GM12872 (cell line): ENCODE data around the gene GPR152.

Experiments
- TF ChIP-seq, protein P1 (sequence below): IDR thresholded peaks from 3 replicates; pipeline ENCODE4 v1.5.1; 2011; ENCODE audit warnings: low read depth, mild to moderate bottlenecking, low read length, moderate library complexity; ENCODE audit not compliant: insufficient read depth

Gene GPR152, protein sequence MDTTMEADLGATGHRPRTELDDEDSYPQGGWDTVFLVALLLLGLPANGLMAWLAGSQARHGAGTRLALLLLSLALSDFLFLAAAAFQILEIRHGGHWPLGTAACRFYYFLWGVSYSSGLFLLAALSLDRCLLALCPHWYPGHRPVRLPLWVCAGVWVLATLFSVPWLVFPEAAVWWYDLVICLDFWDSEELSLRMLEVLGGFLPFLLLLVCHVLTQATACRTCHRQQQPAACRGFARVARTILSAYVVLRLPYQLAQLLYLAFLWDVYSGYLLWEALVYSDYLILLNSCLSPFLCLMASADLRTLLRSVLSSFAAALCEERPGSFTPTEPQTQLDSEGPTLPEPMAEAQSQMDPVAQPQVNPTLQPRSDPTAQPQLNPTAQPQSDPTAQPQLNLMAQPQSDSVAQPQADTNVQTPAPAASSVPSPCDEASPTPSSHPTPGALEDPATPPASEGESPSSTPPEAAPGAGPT

DNA sequence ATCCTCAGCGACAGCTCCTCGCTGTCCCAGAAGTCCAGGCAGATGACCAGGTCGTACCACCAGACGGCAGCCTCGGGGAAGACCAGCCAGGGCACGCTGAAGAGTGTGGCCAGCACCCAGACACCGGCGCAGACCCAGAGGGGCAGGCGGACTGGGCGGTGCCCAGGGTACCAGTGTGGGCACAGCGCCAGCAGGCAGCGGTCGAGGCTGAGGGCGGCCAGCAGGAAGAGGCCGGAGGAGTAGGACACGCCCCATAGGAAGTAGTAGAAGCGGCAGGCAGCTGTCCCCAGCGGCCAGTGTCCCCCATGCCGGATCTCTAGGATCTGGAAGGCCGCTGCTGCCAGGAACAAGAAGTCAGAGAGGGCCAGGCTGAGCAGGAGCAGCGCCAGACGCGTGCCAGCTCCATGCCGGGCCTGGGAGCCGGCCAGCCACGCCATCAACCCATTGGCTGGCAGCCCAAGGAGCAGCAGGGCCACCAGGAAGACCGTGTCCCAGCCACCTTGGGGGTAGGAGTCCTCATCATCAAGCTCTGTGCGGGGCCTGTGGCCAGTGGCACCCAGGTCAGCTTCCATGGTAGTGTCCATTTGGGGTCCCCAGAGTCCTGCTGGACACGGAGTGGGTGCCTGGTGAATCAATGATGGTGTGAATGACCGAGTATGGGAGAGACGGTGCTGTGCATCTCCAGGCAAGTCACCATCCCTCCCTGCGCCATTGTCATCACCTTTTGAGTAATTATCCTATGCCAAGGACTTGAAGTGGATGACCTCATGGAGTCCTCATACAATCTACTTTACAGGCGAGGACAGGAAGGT is at the start of gene GPR152:
GPR152 (minus strand) TSS at position 589 of the 812 bp plus-strand sequence; CDS start at position 584, 5 bp downstream.
- TF ChIP-seq, protein P1, sequence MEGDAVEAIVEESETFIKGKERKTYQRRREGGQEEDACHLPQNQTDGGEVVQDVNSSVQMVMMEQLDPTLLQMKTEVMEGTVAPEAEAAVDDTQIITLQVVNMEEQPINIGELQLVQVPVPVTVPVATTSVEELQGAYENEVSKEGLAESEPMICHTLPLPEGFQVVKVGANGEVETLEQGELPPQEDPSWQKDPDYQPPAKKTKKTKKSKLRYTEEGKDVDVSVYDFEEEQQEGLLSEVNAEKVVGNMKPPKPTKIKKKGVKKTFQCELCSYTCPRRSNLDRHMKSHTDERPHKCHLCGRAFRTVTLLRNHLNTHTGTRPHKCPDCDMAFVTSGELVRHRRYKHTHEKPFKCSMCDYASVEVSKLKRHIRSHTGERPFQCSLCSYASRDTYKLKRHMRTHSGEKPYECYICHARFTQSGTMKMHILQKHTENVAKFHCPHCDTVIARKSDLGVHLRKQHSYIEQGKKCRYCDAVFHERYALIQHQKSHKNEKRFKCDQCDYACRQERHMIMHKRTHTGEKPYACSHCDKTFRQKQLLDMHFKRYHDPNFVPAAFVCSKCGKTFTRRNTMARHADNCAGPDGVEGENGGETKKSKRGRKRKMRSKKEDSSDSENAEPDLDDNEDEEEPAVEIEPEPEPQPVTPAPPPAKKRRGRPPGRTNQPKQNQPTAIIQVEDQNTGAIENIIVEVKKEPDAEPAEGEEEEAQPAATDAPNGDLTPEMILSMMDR, result no peak

DNA sequence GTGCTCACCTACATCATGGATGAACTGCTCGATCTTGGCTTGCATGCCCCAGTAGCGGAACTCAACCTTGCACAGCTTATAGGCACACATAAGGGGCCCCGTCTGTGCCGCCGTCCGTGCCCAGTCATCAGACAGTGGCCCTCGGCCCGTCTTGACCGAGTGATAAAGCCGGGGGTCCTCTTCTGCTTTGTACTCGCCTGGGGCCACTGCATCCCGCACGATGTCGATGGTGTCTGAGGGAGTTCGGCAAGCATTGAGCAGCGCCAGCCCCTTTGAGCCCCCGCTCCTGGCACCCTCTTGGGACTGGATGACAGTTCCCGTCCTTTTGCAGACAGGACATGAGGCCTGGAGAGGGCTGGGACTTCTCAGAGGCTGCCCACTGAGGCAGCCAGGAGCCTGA is 49.3 kb upstream of the GPR152 start:
- TF ChIP-seq, protein P1, result no peak

DNA sequence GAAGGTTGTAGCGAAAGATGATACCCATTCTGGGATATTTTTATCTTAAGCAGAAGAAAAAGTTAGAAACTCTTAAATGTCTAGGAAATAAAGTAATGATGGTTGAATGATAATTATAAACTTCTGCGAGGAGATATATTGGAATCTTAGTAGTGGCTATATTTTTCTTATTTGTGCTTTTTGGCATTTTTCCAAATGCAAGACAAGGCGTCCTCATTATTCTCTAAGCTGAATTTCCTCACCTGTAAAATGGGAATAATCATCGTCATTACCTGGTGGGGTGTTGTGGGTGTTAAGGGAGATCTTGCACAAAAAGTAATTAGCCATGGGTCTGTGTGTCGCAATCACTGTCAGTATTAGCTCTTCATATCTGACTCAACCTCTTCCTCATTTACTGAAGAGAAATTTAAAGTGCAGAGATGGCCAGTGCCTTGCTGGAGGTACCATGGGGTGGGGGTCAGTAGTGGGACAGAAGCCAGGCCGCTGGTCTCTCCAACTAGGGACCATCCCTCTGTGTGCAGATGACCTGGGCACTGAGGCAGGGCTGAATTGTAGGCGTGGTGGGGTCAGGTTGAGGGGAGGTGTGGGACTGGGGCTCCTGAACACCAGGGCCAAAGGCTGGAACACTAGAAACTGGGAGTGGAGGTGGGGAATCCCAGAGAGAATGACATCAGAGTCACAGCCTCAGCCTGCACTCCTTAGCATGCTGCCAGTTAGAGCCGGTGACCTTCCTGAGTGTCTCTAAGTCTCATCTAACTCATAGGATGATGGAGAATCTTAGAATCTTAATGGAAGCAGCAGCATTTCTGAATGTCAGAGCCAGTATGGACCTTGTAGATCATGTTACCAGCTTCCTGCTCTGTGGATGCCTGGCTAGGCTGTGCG is 48.5 kb upstream of the GPR152 start:
- TF ChIP-seq, protein P1, result no peak

DNA sequence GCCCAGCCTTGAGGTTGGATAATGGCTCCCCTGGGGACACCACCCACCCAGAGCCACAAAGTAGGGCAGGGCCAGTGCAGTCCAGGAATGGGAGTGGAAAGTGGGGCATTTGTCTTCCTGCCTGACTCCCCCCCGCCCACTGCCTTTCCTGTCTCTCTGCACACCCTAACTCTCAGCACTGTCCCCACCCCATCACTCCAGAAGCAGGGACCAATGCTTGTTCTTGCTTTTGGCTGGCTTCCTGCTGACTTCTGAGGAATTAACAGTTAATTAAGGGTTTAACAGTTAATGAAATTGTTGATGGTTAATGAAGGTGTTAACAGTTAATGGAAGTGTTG is 47.9 kb upstream of the GPR152 start:
- TF ChIP-seq, protein P1, result no peak

DNA sequence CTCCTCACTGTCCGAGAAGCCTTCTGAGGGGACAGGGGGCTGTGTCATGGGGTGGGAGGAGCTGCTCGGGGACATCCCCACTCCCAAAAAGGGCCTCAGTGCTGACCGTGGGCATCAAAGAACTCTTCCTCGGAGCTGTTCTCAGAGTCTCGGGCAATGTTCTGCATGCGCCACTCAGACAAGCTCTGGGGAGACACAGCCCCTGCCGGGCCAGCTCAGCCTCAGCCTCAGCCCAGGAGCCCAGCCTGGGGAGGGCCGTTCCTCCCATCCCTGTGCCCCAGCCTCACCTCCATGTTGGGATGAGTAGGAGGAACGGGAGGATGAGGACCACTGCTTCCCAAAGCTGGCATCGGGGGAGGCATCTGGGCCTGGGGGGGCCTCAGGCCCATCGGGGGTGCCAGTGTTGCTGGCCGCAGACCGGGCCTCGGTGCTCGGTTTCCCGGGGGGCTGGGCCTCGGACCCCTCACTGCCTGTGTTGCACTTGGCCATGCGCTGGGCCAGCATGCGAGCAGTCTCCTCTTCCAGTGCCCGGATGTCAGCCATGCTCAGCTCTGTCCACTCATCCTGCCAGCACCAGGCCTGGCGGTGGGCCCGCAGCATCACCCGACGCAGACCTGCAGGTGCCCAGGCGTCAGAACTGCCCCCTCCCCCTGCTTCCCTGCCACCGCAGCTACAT is 47.4 kb upstream of the GPR152 start:
- TF ChIP-seq, protein P1, result no peak

DNA sequence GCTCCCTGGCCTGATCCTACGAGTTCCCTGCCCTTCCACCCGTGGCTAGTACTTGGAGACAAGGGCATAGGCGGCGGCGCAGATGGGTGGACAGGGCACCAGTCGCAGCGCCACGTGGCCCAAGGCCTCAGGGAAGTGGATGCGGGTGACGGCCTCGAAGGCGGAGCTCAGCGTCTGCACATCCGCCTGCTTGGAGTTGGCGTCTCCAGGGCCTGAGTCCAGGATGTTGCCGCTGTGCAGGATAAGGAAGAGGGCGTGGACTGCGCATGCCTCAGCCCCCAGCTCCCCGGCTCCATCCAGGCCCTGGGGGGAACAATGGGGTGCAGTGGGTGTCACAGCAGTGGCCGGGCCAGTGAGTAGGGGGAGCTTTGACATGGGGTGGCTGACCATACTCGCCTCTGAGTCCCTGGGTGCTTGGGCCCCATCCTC is 46.0 kb upstream of the GPR152 start:
- TF ChIP-seq, protein P1, result no peak
